SK-N-SH (cell line): Measurements from ENCODE around the gene THSD4.

ENCODE experiments used
- FOSL2 ChIP-seq: IDR thresholded peaks from 2 replicates; pipeline ENCODE4 v1.4.0; 2012; ENCODE audit warnings: low read depth, mild to moderate bottlenecking, moderate library complexity, borderline replicate concordance
- FOXM1 ChIP-seq: IDR thresholded peaks from 2 replicates; pipeline ENCODE4 v1.4.0; 2012; ENCODE audit warnings: low read depth, mild to moderate bottlenecking
- GABPA ChIP-seq: IDR thresholded peaks from 2 replicates; pipeline ENCODE4 v1.4.0; 2012; ENCODE audit warnings: low read depth, mild to moderate bottlenecking
- NRF1 ChIP-seq: IDR thresholded peaks from 2 replicates; pipeline ENCODE4 v1.6.1; 2012; ENCODE audit warnings: low read depth, mild to moderate bottlenecking, low read length
- RXRA ChIP-seq: IDR thresholded peaks from 2 replicates; pipeline ENCODE4 v1.4.0; 2012; ENCODE audit warnings: low read depth, mild to moderate bottlenecking, borderline replicate concordance
- YY1 ChIP-seq: IDR thresholded peaks from 2 replicates; pipeline ENCODE4 v1.4.0; 2012; ENCODE audit warnings: low read depth, mild to moderate bottlenecking
- TF ChIP-seq, protein P1 (sequence below): fragments of 200-600 bp; sonication (generic); IDR thresholded peaks from 2 replicates; pipeline ENCODE4 v1.6.1; 2017; ENCODE audit warnings: antibody characterized with exemption, mild to moderate bottlenecking, moderate library complexity
- TF ChIP-seq, protein P2 (sequence below): fragments of 150-350 bp; IDR thresholded peaks from 2 replicates; pipeline ENCODE4 v1.6.1; 2017; ENCODE audit warnings: antibody characterized with exemption, low read length, low read depth, borderline replicate concordance

DNA sequence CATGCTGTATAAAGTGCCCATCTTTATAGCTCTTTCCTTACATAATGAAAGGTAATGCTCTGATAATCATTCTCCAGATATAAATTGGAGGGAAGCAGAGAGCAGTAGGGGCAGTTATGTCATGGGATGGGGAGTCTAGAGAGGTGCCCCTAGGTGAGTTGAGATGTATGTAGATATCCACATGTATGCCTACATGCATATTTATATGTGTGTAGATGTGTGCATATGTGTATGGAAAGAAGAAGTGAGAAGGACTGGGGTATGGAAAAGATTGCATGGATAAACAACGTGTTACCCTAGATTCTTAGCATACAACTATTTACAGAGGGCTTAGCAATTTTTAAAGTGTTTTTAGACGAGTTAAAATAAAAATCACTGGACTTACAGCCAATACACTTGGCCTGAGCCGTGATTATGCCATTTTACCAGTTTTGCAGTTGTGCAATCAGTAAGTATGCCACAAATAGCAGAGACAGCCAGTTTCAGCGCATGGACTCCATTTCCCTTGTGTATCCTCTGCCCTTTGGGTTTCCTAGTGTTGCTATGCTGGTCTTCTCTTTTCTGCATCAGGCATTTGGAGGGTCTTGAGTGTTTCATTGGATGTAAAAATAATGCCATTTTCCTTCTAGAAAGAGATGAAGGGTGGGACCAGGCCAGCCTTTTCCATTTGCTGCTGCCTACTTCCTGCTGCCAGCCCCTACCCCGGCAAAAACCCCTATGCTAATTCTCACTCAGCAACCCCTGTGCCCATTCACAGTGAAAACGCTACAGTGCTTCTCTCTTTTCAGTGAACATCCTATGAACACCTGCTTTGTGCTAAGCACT is 495.7 kb downstream of the THSD4 start:
- TF ChIP-seq, protein P1, sequence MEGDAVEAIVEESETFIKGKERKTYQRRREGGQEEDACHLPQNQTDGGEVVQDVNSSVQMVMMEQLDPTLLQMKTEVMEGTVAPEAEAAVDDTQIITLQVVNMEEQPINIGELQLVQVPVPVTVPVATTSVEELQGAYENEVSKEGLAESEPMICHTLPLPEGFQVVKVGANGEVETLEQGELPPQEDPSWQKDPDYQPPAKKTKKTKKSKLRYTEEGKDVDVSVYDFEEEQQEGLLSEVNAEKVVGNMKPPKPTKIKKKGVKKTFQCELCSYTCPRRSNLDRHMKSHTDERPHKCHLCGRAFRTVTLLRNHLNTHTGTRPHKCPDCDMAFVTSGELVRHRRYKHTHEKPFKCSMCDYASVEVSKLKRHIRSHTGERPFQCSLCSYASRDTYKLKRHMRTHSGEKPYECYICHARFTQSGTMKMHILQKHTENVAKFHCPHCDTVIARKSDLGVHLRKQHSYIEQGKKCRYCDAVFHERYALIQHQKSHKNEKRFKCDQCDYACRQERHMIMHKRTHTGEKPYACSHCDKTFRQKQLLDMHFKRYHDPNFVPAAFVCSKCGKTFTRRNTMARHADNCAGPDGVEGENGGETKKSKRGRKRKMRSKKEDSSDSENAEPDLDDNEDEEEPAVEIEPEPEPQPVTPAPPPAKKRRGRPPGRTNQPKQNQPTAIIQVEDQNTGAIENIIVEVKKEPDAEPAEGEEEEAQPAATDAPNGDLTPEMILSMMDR = no peak
- TF ChIP-seq RXRA (no peak), YY1 (no peak), FOXM1 (no peak), GABPA (no peak), NRF1 (no peak), FOSL2 (no peak)
- TF ChIP-seq, protein P2, sequence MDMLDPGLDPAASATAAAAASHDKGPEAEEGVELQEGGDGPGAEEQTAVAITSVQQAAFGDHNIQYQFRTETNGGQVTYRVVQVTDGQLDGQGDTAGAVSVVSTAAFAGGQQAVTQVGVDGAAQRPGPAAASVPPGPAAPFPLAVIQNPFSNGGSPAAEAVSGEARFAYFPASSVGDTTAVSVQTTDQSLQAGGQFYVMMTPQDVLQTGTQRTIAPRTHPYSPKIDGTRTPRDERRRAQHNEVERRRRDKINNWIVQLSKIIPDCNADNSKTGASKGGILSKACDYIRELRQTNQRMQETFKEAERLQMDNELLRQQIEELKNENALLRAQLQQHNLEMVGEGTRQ = no peak
